ENCODE results near the gene MYH9. TPM values are rescaled to one million over a fixed set of nuclear protein-coding genes. Genes with fewer than 3 reads are reported as not detected.
A peak's percentile ranks its signal among the peaks of the same experiment; 100 is the strongest.
"Not testable (repeated sequence)": the region's sequence is repeated elsewhere in the genome, so short reads cannot be mapped to it uniquely, and the experiment has no call there.

The MYH9 gene
- total and polyA plus RNA-seq, 4 donors: 32.3 to 150 (median 98.7) TPM

DNA sequence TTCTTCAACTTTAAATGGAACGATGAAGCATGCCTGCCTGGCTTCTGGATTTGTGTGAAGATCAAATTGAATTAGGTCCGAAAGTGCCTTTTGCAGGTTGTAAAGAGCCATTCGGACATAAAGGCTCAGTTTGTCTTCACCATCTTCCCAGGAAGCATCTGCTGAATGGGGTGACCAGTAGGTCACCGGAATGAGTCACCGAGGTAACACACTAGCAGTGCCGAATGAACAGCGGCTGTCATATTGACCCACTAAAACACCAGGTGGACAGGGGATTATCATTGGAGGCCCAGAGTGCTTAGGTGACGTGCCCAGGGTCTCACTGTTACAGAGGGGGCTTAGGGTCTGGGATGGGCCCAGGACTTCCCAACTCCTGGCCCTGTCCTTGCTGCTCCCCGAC, 43.1 kb upstream of the MYH9 start:
- Histone ChIP-seq H3K4me1 (ENCODE audit: control insufficient read depth in 4 of 4, insufficient read depth in 4 of 4, low read length in 3 of 4) (peaks cover 2 to 31% (median 19%) of the 10 kb centered on the region in 4 donors), H3K27me3 (ENCODE audit: control insufficient read depth in 4 of 4, insufficient read depth in 4 of 4, low read length in 3 of 4) (no peaks in the 10 kb centered on the region), H3K27ac (ENCODE audit: low read depth in 1 of 2, low read length in 2 of 2) (no peak overlapping the region), H3K36me3 (ENCODE audit: control insufficient read depth in 4 of 4, insufficient read depth in 3 of 4, low read depth in 1 of 4, low read length in 3 of 4) (no peaks in the 10 kb centered on the region), H3K9ac (ENCODE audit: low read depth in 1 of 2, low read length in 2 of 2) (no peak overlapping the region), H3K4me3 (ENCODE audit: low read depth in 1 of 3, low read length in 3 of 3) (no peak overlapping the region), H3K9me3 (ENCODE audit: control insufficient read depth in 4 of 4, low read length in 3 of 4) (no peaks in the 10 kb centered on the region)
- 79% methylated on average over 9 of the region's 9 CpGs for WGBS
- TF ChIP-seq MAX (IDR thresholded peaks at IDR 0.05): no peak
- TF ChIP-seq YY1 (IDR thresholded peaks at IDR 0.05): no peak
- no peak for DNase-seq (ENCODE audit: low spot score)

DNA sequence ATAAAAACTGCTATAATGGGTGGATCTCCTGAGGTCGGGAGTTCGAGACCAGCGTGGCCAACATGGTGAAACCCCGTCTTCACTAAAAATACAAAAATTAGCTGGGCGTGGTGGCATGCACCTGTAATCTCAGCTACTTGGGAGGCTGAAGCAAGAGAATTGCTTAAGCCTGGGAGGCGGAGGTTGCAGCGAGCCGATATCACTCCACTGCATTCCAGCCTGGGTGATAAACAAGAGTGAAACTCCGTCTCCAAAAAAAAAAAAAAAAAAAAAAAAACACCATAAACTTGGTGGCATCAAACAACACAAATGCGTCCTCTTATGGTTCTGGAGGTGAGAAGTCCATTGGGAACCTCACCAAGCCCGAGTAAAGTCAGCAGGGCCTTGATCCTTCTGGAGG, 40.2 kb upstream of the MYH9 start:
- H3K27me3 ChIP-seq (ENCODE audit: control insufficient read depth in 4 of 4, insufficient read depth in 4 of 4, low read length in 3 of 4); H3K36me3 ChIP-seq (ENCODE audit: control insufficient read depth in 4 of 4, insufficient read depth in 3 of 4, low read depth in 1 of 4, low read length in 3 of 4); H3K9me3 ChIP-seq (ENCODE audit: control insufficient read depth in 4 of 4, low read length in 3 of 4); H3K9ac ChIP-seq (ENCODE audit: low read depth in 1 of 2, low read length in 2 of 2); H3K4me1 ChIP-seq (ENCODE audit: control insufficient read depth in 4 of 4, insufficient read depth in 4 of 4, low read length in 3 of 4); H3K27ac ChIP-seq (ENCODE audit: low read depth in 1 of 2, low read length in 2 of 2); H3K4me3 ChIP-seq (ENCODE audit: low read depth in 1 of 3, low read length in 3 of 3); DNase-seq (ENCODE audit: low spot score): not testable (repeated sequence)
- 92% methylated on average over 11 of the region's 11 CpGs for WGBS

DNA sequence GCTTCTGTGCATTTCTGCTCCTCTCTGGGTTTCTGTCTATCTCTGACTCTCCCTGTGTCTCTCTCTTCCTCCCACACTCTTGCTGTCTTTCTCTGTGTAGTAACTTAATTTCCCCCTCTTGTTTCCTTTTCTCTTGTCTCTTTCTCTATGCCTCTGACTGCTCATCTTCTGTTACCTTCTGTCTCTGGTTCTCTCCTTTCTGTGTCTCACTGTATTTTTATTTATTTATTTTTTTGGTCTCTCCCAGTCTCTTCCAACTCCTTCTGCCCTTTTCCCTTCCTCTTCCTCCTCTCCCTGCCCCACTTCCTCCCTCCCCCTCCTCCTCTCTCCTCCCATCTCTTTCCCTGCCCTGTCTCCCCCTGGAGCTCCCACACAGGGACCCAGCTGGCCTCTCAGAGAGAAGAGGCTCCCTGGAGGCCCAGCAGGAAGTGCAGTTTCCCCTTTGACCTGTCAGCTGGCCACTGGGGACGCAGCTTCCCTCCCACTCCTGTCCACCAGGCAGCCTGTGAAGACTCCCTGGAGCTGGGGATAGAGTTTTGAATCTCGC, 38.3 kb upstream of the MYH9 start:
- peak; percentile 53 for DNase-seq (ENCODE audit: low spot score)
- TF ChIP-seq JUND (IDR thresholded peaks at IDR 0.05) (no peak), NR2F2 (IDR thresholded peaks at IDR 0.05) (peak; percentile 90), GABPA (IDR thresholded peaks at IDR 0.05 in 1 of 2, conservative IDR thresholded peaks at IDR 0.05 in 1 of 2) (no peak), RAD21 (IDR thresholded peaks at IDR 0.05) (peak in 1 of 2 donors; percentile 39)
- 62% methylated on average over 2 of the region's 2 CpGs for WGBS
- Histone ChIP-seq H3K9me3 (ENCODE audit: control insufficient read depth in 4 of 4, low read length in 3 of 4) (no peaks in the 10 kb centered on the region), H3K27ac (ENCODE audit: low read depth in 1 of 2, low read length in 2 of 2) (no peak overlapping the region), H3K27me3 (ENCODE audit: control insufficient read depth in 4 of 4, insufficient read depth in 4 of 4, low read length in 3 of 4) (no peaks in the 10 kb centered on the region), H3K4me1 (ENCODE audit: control insufficient read depth in 4 of 4, insufficient read depth in 4 of 4, low read length in 3 of 4) (no peaks in the 10 kb centered on the region), H3K4me3 (ENCODE audit: low read depth in 1 of 3, low read length in 3 of 3) (no peak overlapping the region), H3K36me3 (ENCODE audit: control insufficient read depth in 4 of 4, insufficient read depth in 3 of 4, low read depth in 1 of 4, low read length in 3 of 4) (no peaks in the 10 kb centered on the region), H3K9ac (ENCODE audit: low read depth in 1 of 2, low read length in 2 of 2) (no peak overlapping the region)

- Histone ChIP-seq H3K4me3 (ENCODE audit: low read depth in 1 of 3, low read length in 3 of 3) (no peak overlapping the region), H3K4me1 (ENCODE audit: control insufficient read depth in 4 of 4, insufficient read depth in 4 of 4, low read length in 3 of 4) (peaks cover 0 to 2% (median 0%) of the 10 kb centered on the region in 4 donors), H3K9me3 (ENCODE audit: control insufficient read depth in 4 of 4, low read length in 3 of 4) (no peaks in the 10 kb centered on the region), H3K36me3 (ENCODE audit: control insufficient read depth in 4 of 4, insufficient read depth in 3 of 4, low read depth in 1 of 4, low read length in 3 of 4) (no peaks in the 10 kb centered on the region), H3K27me3 (ENCODE audit: control insufficient read depth in 4 of 4, insufficient read depth in 4 of 4, low read length in 3 of 4) (no peaks in the 10 kb centered on the region), H3K9ac (ENCODE audit: low read depth in 1 of 2, low read length in 2 of 2) (no peak overlapping the region), H3K27ac (ENCODE audit: low read depth in 1 of 2, low read length in 2 of 2) (no peak overlapping the region)
- no peak for DNase-seq (ENCODE audit: low spot score)
- WGBS: 93% methylated on average over 5 of the region's 5 CpGs
- TF ChIP-seq SP1 (IDR thresholded peaks at IDR 0.05): no peak
Measured at GRCh38 chr22:36424901-36425579, 37.3 kb upstream of the MYH9 start.

GRCh38 chr22:36424466-36424865, 36.7 kb upstream of the MYH9 start:
- WGBS: 88% methylated on average over 5 of the region's 5 CpGs
- H3K27ac ChIP-seq (ENCODE audit: low read depth in 1 of 2, low read length in 2 of 2); H3K9me3 ChIP-seq (ENCODE audit: control insufficient read depth in 4 of 4, low read length in 3 of 4); H3K4me3 ChIP-seq (ENCODE audit: low read depth in 1 of 3, low read length in 3 of 3); H3K36me3 ChIP-seq (ENCODE audit: control insufficient read depth in 4 of 4, insufficient read depth in 3 of 4, low read depth in 1 of 4, low read length in 3 of 4); H3K27me3 ChIP-seq (ENCODE audit: control insufficient read depth in 4 of 4, insufficient read depth in 4 of 4, low read length in 3 of 4); DNase-seq (ENCODE audit: low spot score); H3K4me1 ChIP-seq (ENCODE audit: control insufficient read depth in 4 of 4, insufficient read depth in 4 of 4, low read length in 3 of 4); H3K9ac ChIP-seq (ENCODE audit: low read depth in 1 of 2, low read length in 2 of 2): not testable (repeated sequence)
